ENCODE measurements around the gene TCN1. TPM values are rescaled to one million over a fixed set of nuclear protein-coding genes. Genes with fewer than 3 reads are reported as not detected.

TCN1 gene
- total and polyA plus RNA-seq, 9 of the 15 experiments (the other 6 are each of a cell fraction or from before 2014, with no cell fraction given) = 0.63 to 25.9 (median 8.0) TPM

GRCh38 chr11:59854871-59855270, 11.4 kb downstream of the TCN1 start:
- peaks cover 11 to 48% of the 10 kb centered on the region in 2 experiments; a peak in 4 of 5 replicates for H3K4me1 ChIP-seq (replicated peaks in 1 of 2; ENCODE audit: control insufficient read depth in 2 of 2, insufficient read depth in 2 of 2, low read length in 2 of 2)
- no peak for DNase-seq (ENCODE audit: extremely low read depth in 1 of 4, low spot score in 3 of 4)
- in situ Hi-C loops (cut with MboI) = no loop called here
- no peaks in the 10 kb centered on the region for H3K27me3 ChIP-seq (ENCODE audit: control insufficient read depth in 2 of 2, insufficient read depth in 2 of 2, low read length in 2 of 2)
- H3K9me3 ChIP-seq (replicated peaks; ENCODE audit: control insufficient read depth, insufficient read depth, low read depth, low read length) = 0 out of 2 replicates have a peak, but pooled peaks cover 4% of the 10 kb centered on the region
- 32% methylated on average over 2 of the region's 2 CpGs for WGBS (ENCODE audit: insufficient coverage, low coverage, missing lambda C conversion rate)
- intact Hi-C loops (cut with micrococcal nuclease) = no loop called here
- ChIA-PET POLR2A (no interaction called here), CTCF (ENCODE audit: low intra/inter-chr PET ratio) (no interaction called here)
- no peaks in the 10 kb centered on the region for H3K79me2 ChIP-seq (ENCODE audit: control insufficient read depth, insufficient read depth, low read length)
- TF ChIP-seq TSC22D4 (tag; IDR thresholded peaks at IDR 0.05) (no peak), ILF3 (IDR thresholded peaks at IDR 0.05; ENCODE audit: borderline replicate concordance) (no peak), SREBF1 (IDR thresholded peaks at IDR 0.05; ENCODE audit: borderline replicate concordance, low read depth, low read length) (no peak), MECOM (CRISPR knock-in tag; IDR thresholded peaks at IDR 0.05) (no peak), RBM14 (IDR thresholded peaks at IDR 0.05; ENCODE audit: borderline replicate concordance, insufficient read depth, low read depth, low read length) (no peak), BCL6 (CRISPR knock-in tag; IDR thresholded peaks at IDR 0.05) (no peak), ZNF76 (CRISPR knock-in tag; IDR thresholded peaks at IDR 0.05; ENCODE audit: borderline replicate concordance) (no peak), NONO (IDR thresholded peaks at IDR 0.05; ENCODE audit: low read depth in 2 of 2, low read length in 1 of 2) (no peak), TEAD4 (IDR thresholded peaks at IDR 0.05; ENCODE audit: low read length) (no peak), TEAD4 (CRISPR knock-in tag; IDR thresholded peaks at IDR 0.05; ENCODE audit: borderline replicate concordance) (no peak), FOXA3 (CRISPR knock-in tag; conservative IDR thresholded peaks at IDR 0.05 in 1 of 2, IDR thresholded peaks at IDR 0.05 in 1 of 2) (no peak)
- TF ChIP-seq, protein P1, sequence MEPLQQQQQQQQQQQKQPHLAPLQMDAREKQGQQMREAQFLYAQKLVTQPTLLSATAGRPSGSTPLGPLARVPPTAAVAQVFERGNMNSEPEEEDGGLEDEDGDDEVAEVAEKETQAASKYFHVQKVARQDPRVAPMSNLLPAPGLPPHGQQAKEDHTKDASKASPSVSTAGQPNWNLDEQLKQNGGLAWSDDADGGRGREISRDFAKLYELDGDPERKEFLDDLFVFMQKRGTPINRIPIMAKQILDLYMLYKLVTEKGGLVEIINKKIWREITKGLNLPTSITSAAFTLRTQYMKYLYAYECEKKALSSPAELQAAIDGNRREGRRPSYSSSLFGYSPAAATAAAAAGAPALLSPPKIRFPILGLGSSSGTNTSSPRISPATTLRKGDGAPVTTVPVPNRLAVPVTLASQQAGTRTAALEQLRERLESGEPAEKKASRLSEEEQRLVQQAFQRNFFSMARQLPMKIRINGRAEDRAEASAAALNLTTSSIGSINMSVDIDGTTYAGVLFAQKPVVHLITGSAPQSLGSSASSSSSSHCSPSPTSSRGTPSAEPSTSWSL (CRISPR knock-in tag; IDR thresholded peaks at IDR 0.05; ENCODE audit: borderline replicate concordance) = no peak
- H3K36me3 ChIP-seq (ENCODE audit: control insufficient read depth, insufficient read depth, low read length) = no peaks in the 10 kb centered on the region
- no peaks in the 10 kb centered on the region for H4K20me1 ChIP-seq (replicated peaks; ENCODE audit: control insufficient read depth, insufficient read depth, low read length)
- FAIRE-seq = no peak
- H2AFZ ChIP-seq (ENCODE audit: low read depth, low read length) = peak overlapping the region; percentile 58; the same call in 1 of the 2 replicates
- H3K4me3 ChIP-seq = no peak overlapping the region
- no peak overlapping the region for H3K27ac ChIP-seq (ENCODE audit: extremely low read depth, low read depth, low read length)
- H3K9me1 ChIP-seq (ENCODE audit: control insufficient read depth, insufficient read depth, low read length) = no peaks in the 10 kb centered on the region
- no peak overlapping the region for H3K4me2 ChIP-seq (ENCODE audit: insufficient read depth, low read length)
- BruUV-seq (replicated peaks) = no TSS peak
- no peak for ATAC-seq
- no peak overlapping the region for H3K9ac ChIP-seq (ENCODE audit: insufficient read depth in 1 of 2, low read depth in 2 of 2, low read length in 2 of 2)

Data from K562 (cell line).